RPMI8226 (cell line): ENCODE results near the gene ZCCHC7.
"Not testable (repeated sequence)": the region's sequence is repeated elsewhere in the genome, so short reads cannot be mapped to it uniquely, and the experiment has no call there.

Experiments used
- DNase-seq: peaks from one replicate; pipeline ENCODE4 v3.0.0-alpha.2; 2015

The ZCCHC7 gene

GRCh38 chr9:37121881-37122280 lies 1.5 kb downstream of the ZCCHC7 start:
- no peak for DNase-seq

GRCh38 chr9:37126214-37126788 lies 5.9 kb downstream of the ZCCHC7 start:
- DNase-seq, result no peak

- no peak for DNase-seq
These were observed 6.6 kb downstream of the ZCCHC7 start for GRCh38 chr9:37127018-37127417.

- DNase-seq, result no peak
These were observed 7.7 kb downstream of the ZCCHC7 start for GRCh38 chr9:37128051-37128450.

- no peak for DNase-seq
These were observed 13.8 kb downstream of the ZCCHC7 start for GRCh38 chr9:37134166-37134565.

GRCh38 chr9:37141015-37141414 lies 20.6 kb downstream of the ZCCHC7 start:
- DNase-seq, result no peak

- no peak for DNase-seq
These were observed 24.4 kb downstream of the ZCCHC7 start for GRCh38 chr9:37144762-37145161.

GRCh38 chr9:37146410-37146809 lies 26.0 kb downstream of the ZCCHC7 start:
- DNase-seq, result peak; percentile 15

- no peak for DNase-seq
These were observed 27.8 kb downstream of the ZCCHC7 start for GRCh38 chr9:37148181-37148580.

- DNase-seq, result no peak
These were observed 29.4 kb downstream of the ZCCHC7 start for GRCh38 chr9:37149666-37150308.

GRCh38 chr9:37150415-37150814 lies 30.0 kb downstream of the ZCCHC7 start:
- no peak for DNase-seq

GRCh38 chr9:37151812-37152211 lies 31.4 kb downstream of the ZCCHC7 start:
- DNase-seq, result no peak

GRCh38 chr9:37152365-37152764 lies 32.0 kb downstream of the ZCCHC7 start:
- DNase-seq, result no peak

GRCh38 chr9:37155601-37156000 lies 35.2 kb downstream of the ZCCHC7 start:
- DNase-seq, result no peak

- no peak for DNase-seq
These were observed 35.8 kb downstream of the ZCCHC7 start for GRCh38 chr9:37156205-37156604.

- no peak for DNase-seq
These were observed 36.5 kb downstream of the ZCCHC7 start for GRCh38 chr9:37156781-37157356.

GRCh38 chr9:37157726-37158377 lies 37.5 kb downstream of the ZCCHC7 start:
- DNase-seq, result no peak

GRCh38 chr9:37163299-37163698 lies 42.9 kb downstream of the ZCCHC7 start:
- DNase-seq, result no peak

GRCh38 chr9:37164335-37164734 lies 44.0 kb downstream of the ZCCHC7 start:
- DNase-seq, result not testable (repeated sequence)

GRCh38 chr9:37165644-37166043 lies 45.3 kb downstream of the ZCCHC7 start:
- no peak for DNase-seq

- no peak for DNase-seq
These were observed 47.2 kb downstream of the ZCCHC7 start for GRCh38 chr9:37167456-37168047.

- no peak for DNase-seq
These were observed 52.2 kb downstream of the ZCCHC7 start for GRCh38 chr9:37172557-37172956.

GRCh38 chr9:37174247-37174646 lies 53.9 kb downstream of the ZCCHC7 start:
- no peak for DNase-seq

GRCh38 chr9:37178742-37179141 lies 58.4 kb downstream of the ZCCHC7 start:
- DNase-seq, result no peak
